Gastroesophageal sphincter (tissue), 3 donors: ENCODE results near the gene TSPAN12.

Source experiments
- EP300 ChIP-seq: sonication (generic); formaldehyde crosslinking; IDR thresholded peaks from one replicate; pipeline ENCODE4 v1.6.1; 2017; ENCODE audit warnings: antibody characterized with exemption, mild to moderate bottlenecking
- POLR2A ChIP-seq, 2 donors: fragments of 450-650 bp; IDR thresholded peaks; one replicate each; pipeline ENCODE4 v1.6.1; 2017; ENCODE audit warnings: antibody characterized with exemption in 2 of 2, mild to moderate bottlenecking in 2 of 2, moderate library complexity in 1 of 2
- TF ChIP-seq, protein P1 (sequence below), 4 experiments: fragments of 200-600 bp in 2 of 4; fragments of 450-650 bp in 2 of 4; sonication (generic) in 1 of 4; IDR thresholded peaks; one replicate each; pipeline ENCODE4 v1.5.1; 2017 to 2019; ENCODE audit warnings: antibody characterized with exemption in 4 of 4, mild to moderate bottlenecking in 2 of 4, moderate library complexity in 2 of 4

- TF ChIP-seq POLR2A (IDR thresholded peaks at IDR 0.05) (no peak), EP300 (no peak)
- TF ChIP-seq, protein P1, sequence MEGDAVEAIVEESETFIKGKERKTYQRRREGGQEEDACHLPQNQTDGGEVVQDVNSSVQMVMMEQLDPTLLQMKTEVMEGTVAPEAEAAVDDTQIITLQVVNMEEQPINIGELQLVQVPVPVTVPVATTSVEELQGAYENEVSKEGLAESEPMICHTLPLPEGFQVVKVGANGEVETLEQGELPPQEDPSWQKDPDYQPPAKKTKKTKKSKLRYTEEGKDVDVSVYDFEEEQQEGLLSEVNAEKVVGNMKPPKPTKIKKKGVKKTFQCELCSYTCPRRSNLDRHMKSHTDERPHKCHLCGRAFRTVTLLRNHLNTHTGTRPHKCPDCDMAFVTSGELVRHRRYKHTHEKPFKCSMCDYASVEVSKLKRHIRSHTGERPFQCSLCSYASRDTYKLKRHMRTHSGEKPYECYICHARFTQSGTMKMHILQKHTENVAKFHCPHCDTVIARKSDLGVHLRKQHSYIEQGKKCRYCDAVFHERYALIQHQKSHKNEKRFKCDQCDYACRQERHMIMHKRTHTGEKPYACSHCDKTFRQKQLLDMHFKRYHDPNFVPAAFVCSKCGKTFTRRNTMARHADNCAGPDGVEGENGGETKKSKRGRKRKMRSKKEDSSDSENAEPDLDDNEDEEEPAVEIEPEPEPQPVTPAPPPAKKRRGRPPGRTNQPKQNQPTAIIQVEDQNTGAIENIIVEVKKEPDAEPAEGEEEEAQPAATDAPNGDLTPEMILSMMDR (IDR thresholded peaks at IDR 0.05), result no peak
Observed at GRCh38 chr7:120874722-120875121, 16.8 kb upstream of the TSPAN12 start.
